Omental fat pad (tissue), 4 donors: ENCODE results near the gene SARNP. TPM values are rescaled to one million over a fixed set of nuclear protein-coding genes. Genes with fewer than 3 reads are reported as not detected.
A peak's percentile ranks its signal among the peaks of the same experiment; 100 is the strongest.

Source experiments
- ATAC-seq: fragments of 150-250 bp; one replicate; pipeline ENCODE4 v1.9.1; 2016; ENCODE audit warnings: mild to moderate bottlenecking, moderate library complexity; ENCODE audit not compliant: low FRiP score
- DNase-seq: peaks from one replicate; pipeline ENCODE4 v3.0.0-alpha.2; 2019; ENCODE audit warnings: low spot score
- CTCF ChIP-seq, 3 donors: fragments of 450-650 bp; IDR thresholded peaks; one replicate each; pipeline ENCODE4 v1.5.1; 2016 to 2017; ENCODE audit warnings: antibody characterized with exemption in 3 of 3, mild to moderate bottlenecking in 3 of 3, moderate library complexity in 2 of 3
- total RNA-seq, 4 donors: library from RNA; depleted of rRNA; stranded (reverse); fragments of >200 nt; gene quantifications; one replicate each; pipeline ENCODE4 v1.1.0, GENCODE V29; 2016

SARNP gene
- total RNA-seq, 4 donors from 2014 or later = 43.8 to 62.7 (median 52.5) TPM

- TF ChIP-seq CTCF (IDR thresholded peaks at IDR 0.05) = peak in 1 of 3 donors; percentile 8
- ATAC-seq (no peak), DNase-seq (peak; percentile 54)
Measured at GRCh38 chr12:55736780-55737580, 80.5 kb downstream of the SARNP start.

DNA sequence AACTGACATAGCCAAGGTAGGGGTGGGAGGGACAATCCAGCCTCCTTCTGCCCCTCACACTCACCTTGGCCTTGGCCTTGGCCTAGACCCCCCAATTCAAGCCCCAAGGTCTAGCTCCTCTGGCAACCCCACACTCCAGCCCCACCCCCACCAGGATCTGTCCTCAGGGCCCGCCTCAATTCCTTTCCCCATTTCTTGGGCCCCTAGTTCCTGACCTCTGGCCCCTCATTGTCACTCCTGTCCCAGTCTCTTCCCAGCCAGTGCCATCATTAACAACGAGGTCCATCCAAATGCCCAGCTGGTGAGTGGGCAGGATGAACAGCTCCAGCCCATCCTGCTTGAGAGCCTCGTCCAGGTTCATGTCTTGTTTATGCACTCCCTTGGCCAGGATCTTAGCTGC is 81.4 kb downstream of the SARNP start:
- no peak for ATAC-seq
- no peak for DNase-seq
- no peak for TF ChIP-seq CTCF (IDR thresholded peaks at IDR 0.05)

GRCh38 chr12:55734595-55734994 is 82.9 kb downstream of the SARNP start:
- TF ChIP-seq CTCF (IDR thresholded peaks at IDR 0.05) = no peak
- no peak for DNase-seq
- ATAC-seq = no peak

DNA sequence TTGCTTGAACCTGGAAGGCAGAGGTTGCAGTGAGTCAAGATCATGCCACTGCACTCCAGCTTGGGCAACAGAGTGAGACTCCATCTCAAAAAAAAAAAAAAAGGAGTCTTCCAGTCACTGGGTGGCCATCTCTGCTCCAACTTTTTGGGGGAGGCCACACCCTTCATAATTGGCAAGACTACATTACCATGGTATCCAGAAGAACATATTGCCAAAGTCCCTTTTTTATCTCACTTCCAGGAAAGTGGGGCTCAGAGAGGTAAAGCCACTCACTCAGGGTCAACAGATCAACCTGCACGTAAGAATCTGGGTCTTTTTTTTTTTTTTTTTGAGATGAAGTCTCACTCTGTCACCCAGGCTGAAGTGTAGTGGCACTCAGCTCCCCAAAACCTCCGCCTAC is 83.7 kb downstream of the SARNP start:
- no peak for ATAC-seq
- no peak for DNase-seq
- no peak for TF ChIP-seq CTCF (IDR thresholded peaks at IDR 0.05)

- no peak for ATAC-seq
- TF ChIP-seq CTCF (IDR thresholded peaks at IDR 0.05) = no peak
- no peak for DNase-seq
Measured at GRCh38 chr12:55733021-55733555, 84.4 kb downstream of the SARNP start.

GRCh38 chr12:55732288-55732687 is 85.2 kb downstream of the SARNP start:
- DNase-seq = no peak
- TF ChIP-seq CTCF (IDR thresholded peaks at IDR 0.05) = no peak
- no peak for ATAC-seq
